Iris pigment epithelial cell (primary cell): ENCODE results near the gene SPRN.
"Not testable (repeated sequence)": the region's sequence is repeated elsewhere in the genome, so short reads cannot be mapped to it uniquely, and the experiment has no call there.

Experiments
- DNase-seq: peaks from one replicate; pipeline ENCODE4 v3.0.0-alpha.2; 2011; ENCODE audit warnings: low read depth

The SPRN gene

GRCh38 chr10:133386951-133387350 lies 37.5 kb downstream of the SPRN start:
- not testable (repeated sequence) for DNase-seq

GRCh38 chr10:133385214-133385613 lies 39.2 kb downstream of the SPRN start:
- no peak for DNase-seq

- DNase-seq = no peak
Observed at GRCh38 chr10:133384071-133384470, 40.4 kb downstream of the SPRN start.

- no peak for DNase-seq
Observed at GRCh38 chr10:133383551-133383950, 40.9 kb downstream of the SPRN start.

GRCh38 chr10:133381036-133381435 lies 43.4 kb downstream of the SPRN start:
- no peak for DNase-seq

- DNase-seq = no peak
Observed at GRCh38 chr10:133379801-133380666, 44.4 kb downstream of the SPRN start.

GRCh38 chr10:133379152-133379800 lies 45.1 kb downstream of the SPRN start, which contains the start of gene PAOX:
PAOX (plus strand) TSS chr10:133379262; CDS start chr10:133379317, 55 bp downstream.
- peak; percentile 55 for DNase-seq

GRCh38 chr10:133378251-133379096 lies 46.0 kb downstream of the SPRN start:
- peak; percentile 53 for DNase-seq

- DNase-seq = no peak
Observed at GRCh38 chr10:133377818-133378250, 46.6 kb downstream of the SPRN start.

- DNase-seq = no peak
Observed at GRCh38 chr10:133377025-133377817, 47.2 kb downstream of the SPRN start.

- not testable (repeated sequence) for DNase-seq
Observed at GRCh38 chr10:133376183-133376582, 48.2 kb downstream of the SPRN start.

GRCh38 chr10:133375357-133376115 lies 48.9 kb downstream of the SPRN start:
- DNase-seq = no peak

- DNase-seq = peak; percentile 87
Observed at GRCh38 chr10:133373174-133374090, 51.0 kb downstream of the SPRN start, which contains the start of gene ECHS1. ECHS1 (minus strand) TSS chr10:133373354; CDS start chr10:133373333, 21 bp downstream.

GRCh38 chr10:133372507-133372906 lies 51.9 kb downstream of the SPRN start:
- no peak for DNase-seq
